Measurements from ENCODE around the gene MRPL38. TPM values are rescaled to one million over a fixed set of nuclear protein-coding genes. Genes with fewer than 3 reads are reported as not detected.
"Not testable (repeated sequence)": the region's sequence is repeated elsewhere in the genome, so short reads cannot be mapped to it uniquely, and the experiment has no call there.

Gene MRPL38
- total and polyA plus RNA-seq, 2 donors from 2014 or later, result 89.8 to 114 TPM

DNA sequence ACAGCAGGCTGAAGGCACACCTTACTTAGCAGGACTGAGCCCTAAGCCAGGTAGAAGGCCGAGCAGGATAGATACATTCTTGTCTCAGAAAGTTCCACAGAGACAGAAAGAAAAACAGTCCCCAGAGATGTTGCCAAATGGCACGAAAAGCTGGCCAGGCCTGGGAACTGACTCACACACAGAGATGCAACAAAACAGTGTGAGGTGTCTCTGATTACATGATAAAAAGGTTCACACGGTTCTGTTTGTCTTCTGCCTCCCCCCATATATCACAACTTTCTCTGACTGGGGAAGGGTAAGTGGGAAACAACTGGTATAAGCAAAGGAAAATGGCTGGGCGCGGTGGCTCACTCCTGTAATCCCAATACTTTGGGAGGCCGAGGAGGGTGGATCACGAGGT lies 51.3 kb downstream of the MRPL38 start:
- peaks cover 3 to 29% (median 18%) of the 10 kb centered on the region in 3 donors for H3K36me3 ChIP-seq (ENCODE audit: control insufficient read depth in 2 of 3, insufficient read depth in 3 of 3, low read length in 3 of 3)
- H3K27ac ChIP-seq (ENCODE audit: low read depth in 2 of 2, low read length in 2 of 2), result no peak overlapping the region
- DNase-seq (no peak), FAIRE-seq (no peak)
- no peaks in the 10 kb centered on the region for H3K27me3 ChIP-seq (ENCODE audit: control insufficient read depth, insufficient read depth, low read length)
- H3K9me3 ChIP-seq (ENCODE audit: control insufficient read depth in 2 of 3, insufficient read depth in 1 of 3, low read length in 3 of 3), result no peaks in the 10 kb centered on the region
- peaks cover 0 to 24% (median 16%) of the 10 kb centered on the region in 3 donors for H3K4me1 ChIP-seq (ENCODE audit: control insufficient read depth in 2 of 3, insufficient read depth in 2 of 3, low read depth in 1 of 3, low read length in 3 of 3)
- no peak overlapping the region for H3K4me3 ChIP-seq (ENCODE audit: low read length in 3 of 3)
- intact Hi-C loops (cut with DNase I), result no loop called here
- TF ChIP-seq CTCF (IDR thresholded peaks at IDR 0.05; ENCODE audit: borderline replicate concordance, extremely low read depth, insufficient read depth), result no peak
- H3K9ac ChIP-seq (ENCODE audit: low read length in 3 of 3), result peak overlapping the region in 1 of 3 donors; percentile 13

DNA sequence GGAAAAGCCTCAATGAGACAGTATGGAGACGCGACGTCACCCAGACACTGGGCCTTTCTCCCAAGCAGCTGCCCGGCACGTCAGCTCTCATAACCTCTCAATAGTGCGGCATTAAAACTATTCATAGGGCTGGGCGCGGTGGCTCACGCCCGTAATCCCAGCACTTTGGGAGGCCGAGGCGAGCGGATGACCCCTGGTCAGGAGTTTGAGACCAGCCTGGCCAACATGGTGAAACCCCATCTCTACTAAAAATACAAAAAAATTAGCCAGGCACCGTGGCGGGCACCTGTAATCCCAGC lies 53.0 kb downstream of the MRPL38 start:
- H3K27ac ChIP-seq (ENCODE audit: low read depth in 2 of 2, low read length in 2 of 2); intact Hi-C loops (cut with DNase I); FAIRE-seq; H3K9me3 ChIP-seq (ENCODE audit: control insufficient read depth in 2 of 3, insufficient read depth in 1 of 3, low read length in 3 of 3); H3K9ac ChIP-seq (ENCODE audit: low read length in 3 of 3); H3K4me3 ChIP-seq (ENCODE audit: low read length in 3 of 3); H3K27me3 ChIP-seq (ENCODE audit: control insufficient read depth, insufficient read depth, low read length); DNase-seq: not testable (repeated sequence)
- Histone ChIP-seq H3K4me1 (ENCODE audit: control insufficient read depth in 2 of 3, insufficient read depth in 2 of 3, low read depth in 1 of 3, low read length in 3 of 3) (peaks cover 0 to 35% (median 19%) of the 10 kb centered on the region in 3 donors), H3K36me3 (ENCODE audit: control insufficient read depth in 2 of 3, insufficient read depth in 3 of 3, low read length in 3 of 3) (peaks cover 6 to 47% (median 34%) of the 10 kb centered on the region in 3 donors)

- DNase-seq (no peak), FAIRE-seq (no peak)
- Histone ChIP-seq H3K9ac (ENCODE audit: low read length in 3 of 3) (no peak overlapping the region), H3K4me3 (ENCODE audit: low read length in 3 of 3) (no peak overlapping the region), H3K27me3 (ENCODE audit: control insufficient read depth, insufficient read depth, low read length) (no peaks in the 10 kb centered on the region), H3K9me3 (ENCODE audit: control insufficient read depth in 2 of 3, insufficient read depth in 1 of 3, low read length in 3 of 3) (no peaks in the 10 kb centered on the region), H3K4me1 (ENCODE audit: control insufficient read depth in 2 of 3, insufficient read depth in 2 of 3, low read depth in 1 of 3, low read length in 3 of 3) (peaks cover 0 to 35% (median 14%) of the 10 kb centered on the region in 3 donors), H3K27ac (ENCODE audit: low read depth in 2 of 2, low read length in 2 of 2) (no peak overlapping the region), H3K36me3 (ENCODE audit: control insufficient read depth in 2 of 3, insufficient read depth in 3 of 3, low read length in 3 of 3) (peaks cover 6 to 52% (median 36%) of the 10 kb centered on the region in 3 donors)
- intact Hi-C loops (cut with DNase I), result no loop called here
- TF ChIP-seq CTCF (IDR thresholded peaks at IDR 0.05; ENCODE audit: borderline replicate concordance, extremely low read depth, insufficient read depth), result no peak
Observed at GRCh38 chr17:75850928-75851692, 53.6 kb downstream of the MRPL38 start.

DNA sequence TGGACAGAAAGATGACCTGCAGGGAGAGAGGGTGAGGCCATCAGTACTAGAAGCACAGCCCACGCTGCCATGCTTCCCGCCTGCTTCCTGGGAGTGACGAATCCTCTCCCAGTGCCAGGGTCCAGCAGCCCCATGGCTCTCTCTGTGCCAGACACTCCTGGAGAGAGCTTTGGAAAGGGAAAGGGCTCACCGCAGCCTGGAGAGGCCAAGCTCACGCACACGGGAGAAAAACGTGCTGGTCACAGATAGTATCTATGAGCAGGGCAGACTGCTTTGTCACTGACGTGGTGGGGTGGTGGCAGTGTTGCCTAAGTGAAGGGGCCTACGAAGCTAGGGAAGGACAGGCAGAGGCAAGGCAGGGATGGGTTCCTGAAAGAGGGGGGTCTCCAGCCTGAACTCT lies 55.0 kb downstream of the MRPL38 start:
- Histone ChIP-seq H3K36me3 (ENCODE audit: control insufficient read depth in 2 of 3, insufficient read depth in 3 of 3, low read length in 3 of 3) (peaks cover 6 to 53% (median 36%) of the 10 kb centered on the region in 3 donors), H3K9ac (ENCODE audit: low read length in 3 of 3) (no peak overlapping the region), H3K27ac (ENCODE audit: low read depth in 2 of 2, low read length in 2 of 2) (no peak overlapping the region), H3K4me3 (ENCODE audit: low read length in 3 of 3) (no peak overlapping the region), H3K4me1 (ENCODE audit: control insufficient read depth in 2 of 3, insufficient read depth in 2 of 3, low read depth in 1 of 3, low read length in 3 of 3) (peaks cover 0 to 46% (median 22%) of the 10 kb centered on the region in 3 donors), H3K27me3 (ENCODE audit: control insufficient read depth, insufficient read depth, low read length) (no peaks in the 10 kb centered on the region), H3K9me3 (ENCODE audit: control insufficient read depth in 2 of 3, insufficient read depth in 1 of 3, low read length in 3 of 3) (no peaks in the 10 kb centered on the region)
- DNase-seq (no peak), FAIRE-seq (no peak)
- intact Hi-C loops (cut with DNase I), result no loop called here
- no peak for TF ChIP-seq CTCF (IDR thresholded peaks at IDR 0.05; ENCODE audit: borderline replicate concordance, extremely low read depth, insufficient read depth)

Measured in kidney (tissue), 14 donors.